GM12878 (cell line): ENCODE results near the gene SLC37A3. TPM values are rescaled to one million over a fixed set of nuclear protein-coding genes. Genes with fewer than 3 reads are reported as not detected.

ENCODE experiments used
- ETV6 ChIP-seq, 2 experiments: fragments of 450-650 bp in 1 of 2; IDR thresholded peaks in 1 of 2; conservative IDR thresholded peaks in 1 of 2; 2 replicates each; pipeline ENCODE4 v1.6.1; 2014; ENCODE audit warnings: antibody characterized with exemption in 1 of 2, borderline replicate concordance in 1 of 2, low read depth in 1 of 2, mild to moderate bottlenecking in 1 of 2, moderate library complexity in 1 of 2
- HDGF ChIP-seq: fragments of 450-650 bp; IDR thresholded peaks from 2 replicates; pipeline ENCODE4 v1.6.1; 2016; ENCODE audit warnings: antibody characterized with exemption
- IKZF2 ChIP-seq, 2 experiments: fragments of 450-650 bp; IDR thresholded peaks; 2 replicates each; pipeline ENCODE4 v1.6.1; 2017; ENCODE audit warnings: mild to moderate bottlenecking in 2 of 2, moderate library complexity in 2 of 2
- NBN ChIP-seq: fragments of 450-650 bp; IDR thresholded peaks from 2 replicates; pipeline ENCODE4 v1.6.1; 2016
- NFIC ChIP-seq: IDR thresholded peaks from 2 replicates; pipeline ENCODE4 v1.6.1; 2012; ENCODE audit warnings: low read depth, mild to moderate bottlenecking, inconsistent platforms, low read length, moderate library complexity
- NFYB ChIP-seq: IDR thresholded peaks from 2 replicates; pipeline ENCODE4 v1.6.1; 2011; ENCODE audit warnings: low read depth, mild to moderate bottlenecking, low read length, improper control_type of control experiment, moderate library complexity; ENCODE audit not compliant: insufficient read depth
- POLR2A ChIP-seq: IDR thresholded peaks from 2 replicates; pipeline ENCODE4 v1.6.1; 2011; ENCODE audit warnings: low read depth, mild to moderate bottlenecking, low read length
- SMAD1 ChIP-seq: fragments of 450-650 bp; IDR thresholded peaks from 2 replicates; pipeline ENCODE4 v1.6.1; 2018; ENCODE audit warnings: mild to moderate bottlenecking, low read depth; ENCODE audit not compliant: partially characterized antibody
- TAF1 ChIP-seq: IDR thresholded peaks from 2 replicates; pipeline ENCODE4 v1.6.1; 2011; ENCODE audit warnings: mild to moderate bottlenecking, low read depth, low read length, borderline replicate concordance
- polyA plus RNA-seq, 11 experiments: library from polyadenylated mRNA; depleted of rRNA in 4 of 11; unstranded in 6 of 11; stranded (reverse) in 5 of 11; fragments of >200 nt; fragmentation: Nextera tagmentation in 4 of 11; fragmentation: Illumina TruSeq in 1 of 11; extraction: Ambion mirVana in 4 of 11; extraction: Trizol in 1 of 11; gene quantifications; 1 replicate in 1 of 11; 2 replicates in 10 of 11; pipeline versions ENCODE4 v1.2.1 to v1.2.3, GENCODE V29; 2011 to 2016; ENCODE audit warnings: inconsistent platforms in 2 of 11, missing spikeins in 2 of 11, low read depth in 1 of 11
- total RNA-seq, 4 experiments: library from RNA; depleted of rRNA in 3 of 4; stranded (reverse); fragments of >200 nt in 3 of 4; fragmentation: Illumina TruSeq in 1 of 4; extraction: Trizol in 1 of 4; gene quantifications; 2 replicates each; pipeline versions ENCODE4 v1.2.1 to v1.2.3, GENCODE V29; 2013 to 2021
- TF ChIP-seq, protein P1 (sequence below): fragments of 450-650 bp; IDR thresholded peaks from 2 replicates; pipeline ENCODE4 v1.6.1; 2017; ENCODE audit warnings: mild to moderate bottlenecking, moderate library complexity
- TF ChIP-seq, protein P2 (sequence below): fragments of 450-650 bp; conservative IDR thresholded peaks from 2 replicates; pipeline ENCODE4 v1.6.1; 2017; ENCODE audit warnings: mild to moderate bottlenecking, moderate library complexity

Gene SLC37A3
- total and polyA plus RNA-seq, 10 of the 15 experiments (the other 5 are each of a cell fraction or from before 2014, with no cell fraction given): 3.7 to 13.6 (median 11.0) TPM

DNA sequence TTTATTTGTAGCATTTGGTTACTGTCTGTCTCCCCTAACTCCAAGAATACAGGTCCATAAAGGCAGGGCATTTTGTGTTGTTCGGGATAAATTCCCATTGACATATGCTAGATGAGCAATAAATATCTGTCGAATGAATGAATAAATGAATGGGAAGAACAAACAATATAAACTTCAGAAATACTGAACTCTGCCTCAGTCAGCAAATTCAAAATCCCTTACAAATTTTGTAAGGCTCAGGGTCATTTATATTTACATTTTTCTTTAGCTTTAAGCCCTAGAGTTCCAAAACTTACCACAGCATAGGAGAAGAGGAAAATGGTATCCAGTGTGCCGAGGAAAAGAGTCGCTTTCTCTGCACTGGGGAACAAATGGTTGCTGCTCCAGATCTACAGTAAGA lies 29.0 kb downstream of the SLC37A3 start (continued):
- TF ChIP-seq, protein P1, sequence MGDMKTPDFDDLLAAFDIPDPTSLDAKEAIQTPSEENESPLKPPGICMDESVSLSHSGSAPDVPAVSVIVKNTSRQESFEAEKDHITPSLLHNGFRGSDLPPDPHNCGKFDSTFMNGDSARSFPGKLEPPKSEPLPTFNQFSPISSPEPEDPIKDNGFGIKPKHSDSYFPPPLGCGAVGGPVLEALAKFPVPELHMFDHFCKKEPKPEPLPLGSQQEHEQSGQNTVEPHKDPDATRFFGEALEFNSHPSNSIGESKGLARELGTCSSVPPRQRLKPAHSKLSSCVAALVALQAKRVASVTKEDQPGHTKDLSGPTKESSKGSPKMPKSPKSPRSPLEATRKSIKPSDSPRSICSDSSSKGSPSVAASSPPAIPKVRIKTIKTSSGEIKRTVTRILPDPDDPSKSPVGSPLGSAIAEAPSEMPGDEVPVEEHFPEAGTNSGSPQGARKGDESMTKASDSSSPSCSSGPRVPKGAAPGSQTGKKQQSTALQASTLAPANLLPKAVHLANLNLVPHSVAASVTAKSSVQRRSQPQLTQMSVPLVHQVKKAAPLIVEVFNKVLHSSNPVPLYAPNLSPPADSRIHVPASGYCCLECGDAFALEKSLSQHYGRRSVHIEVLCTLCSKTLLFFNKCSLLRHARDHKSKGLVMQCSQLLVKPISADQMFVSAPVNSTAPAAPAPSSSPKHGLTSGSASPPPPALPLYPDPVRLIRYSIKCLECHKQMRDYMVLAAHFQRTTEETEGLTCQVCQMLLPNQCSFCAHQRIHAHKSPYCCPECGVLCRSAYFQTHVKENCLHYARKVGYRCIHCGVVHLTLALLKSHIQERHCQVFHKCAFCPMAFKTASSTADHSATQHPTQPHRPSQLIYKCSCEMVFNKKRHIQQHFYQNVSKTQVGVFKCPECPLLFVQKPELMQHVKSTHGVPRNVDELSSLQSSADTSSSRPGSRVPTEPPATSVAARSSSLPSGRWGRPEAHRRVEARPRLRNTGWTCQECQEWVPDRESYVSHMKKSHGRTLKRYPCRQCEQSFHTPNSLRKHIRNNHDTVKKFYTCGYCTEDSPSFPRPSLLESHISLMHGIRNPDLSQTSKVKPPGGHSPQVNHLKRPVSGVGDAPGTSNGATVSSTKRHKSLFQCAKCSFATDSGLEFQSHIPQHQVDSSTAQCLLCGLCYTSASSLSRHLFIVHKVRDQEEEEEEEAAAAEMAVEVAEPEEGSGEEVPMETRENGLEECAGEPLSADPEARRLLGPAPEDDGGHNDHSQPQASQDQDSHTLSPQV: no peak
- TF ChIP-seq, protein P2, sequence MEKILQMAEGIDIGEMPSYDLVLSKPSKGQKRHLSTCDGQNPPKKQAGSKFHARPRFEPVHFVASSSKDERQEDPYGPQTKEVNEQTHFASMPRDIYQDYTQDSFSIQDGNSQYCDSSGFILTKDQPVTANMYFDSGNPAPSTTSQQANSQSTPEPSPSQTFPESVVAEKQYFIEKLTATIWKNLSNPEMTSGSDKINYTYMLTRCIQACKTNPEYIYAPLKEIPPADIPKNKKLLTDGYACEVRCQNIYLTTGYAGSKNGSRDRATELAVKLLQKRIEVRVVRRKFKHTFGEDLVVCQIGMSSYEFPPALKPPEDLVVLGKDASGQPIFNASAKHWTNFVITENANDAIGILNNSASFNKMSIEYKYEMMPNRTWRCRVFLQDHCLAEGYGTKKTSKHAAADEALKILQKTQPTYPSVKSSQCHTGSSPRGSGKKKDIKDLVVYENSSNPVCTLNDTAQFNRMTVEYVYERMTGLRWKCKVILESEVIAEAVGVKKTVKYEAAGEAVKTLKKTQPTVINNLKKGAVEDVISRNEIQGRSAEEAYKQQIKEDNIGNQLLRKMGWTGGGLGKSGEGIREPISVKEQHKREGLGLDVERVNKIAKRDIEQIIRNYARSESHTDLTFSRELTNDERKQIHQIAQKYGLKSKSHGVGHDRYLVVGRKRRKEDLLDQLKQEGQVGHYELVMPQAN: no peak
- TF ChIP-seq NBN (no peak), POLR2A (no peak), ETV6 (conservative IDR thresholded peaks at IDR 0.05 in 1 of 2, IDR thresholded peaks at IDR 0.05 in 1 of 2; ENCODE audit: borderline replicate concordance in 1 of 2, low read depth in 1 of 2) (no peak), NFIC (no peak), SMAD1 (no peak), IKZF2 (IDR thresholded peaks at IDR 0.05) (no peak), HDGF (no peak), TAF1 (no peak), NFYB (no peak)
- TF ChIP-seq, all 136 proteins: peak for 0
